ENCODE measurements around the gene HPCAL4. TPM values are rescaled to one million over a fixed set of nuclear protein-coding genes. Genes with fewer than 3 reads are reported as not detected.
A peak's percentile ranks its signal among the peaks of the same experiment; 100 is the strongest.

HPCAL4 gene
- total RNA-seq, 1 donor = under 0.01 TPM

DNA sequence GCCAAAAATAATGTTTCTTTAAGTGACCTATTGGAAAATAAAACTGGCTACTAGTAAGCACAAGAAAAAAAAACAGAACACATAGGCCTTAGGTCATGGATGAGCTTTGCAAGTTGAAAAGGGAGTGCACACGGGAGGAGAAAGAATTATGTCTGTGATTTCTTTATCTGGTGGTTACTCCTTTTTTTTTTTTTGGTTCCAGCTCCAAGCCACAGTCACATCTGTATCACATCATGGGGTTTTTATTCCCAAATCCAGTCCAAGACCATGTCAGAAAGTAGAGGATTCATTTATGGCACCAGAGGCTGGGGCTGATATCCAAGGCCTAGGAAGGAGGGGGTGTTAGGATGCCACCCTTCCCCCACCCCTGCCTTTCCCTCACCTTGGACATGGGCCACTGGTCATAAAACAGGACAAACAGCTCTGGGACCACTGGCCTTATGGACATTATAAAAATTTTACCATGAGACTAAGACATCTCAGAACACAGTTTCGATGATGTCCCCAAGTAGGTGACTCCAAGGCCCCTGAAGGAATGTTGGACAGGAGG is 41.5 kb downstream of the HPCAL4 start:
- TF ChIP-seq, protein P1, sequence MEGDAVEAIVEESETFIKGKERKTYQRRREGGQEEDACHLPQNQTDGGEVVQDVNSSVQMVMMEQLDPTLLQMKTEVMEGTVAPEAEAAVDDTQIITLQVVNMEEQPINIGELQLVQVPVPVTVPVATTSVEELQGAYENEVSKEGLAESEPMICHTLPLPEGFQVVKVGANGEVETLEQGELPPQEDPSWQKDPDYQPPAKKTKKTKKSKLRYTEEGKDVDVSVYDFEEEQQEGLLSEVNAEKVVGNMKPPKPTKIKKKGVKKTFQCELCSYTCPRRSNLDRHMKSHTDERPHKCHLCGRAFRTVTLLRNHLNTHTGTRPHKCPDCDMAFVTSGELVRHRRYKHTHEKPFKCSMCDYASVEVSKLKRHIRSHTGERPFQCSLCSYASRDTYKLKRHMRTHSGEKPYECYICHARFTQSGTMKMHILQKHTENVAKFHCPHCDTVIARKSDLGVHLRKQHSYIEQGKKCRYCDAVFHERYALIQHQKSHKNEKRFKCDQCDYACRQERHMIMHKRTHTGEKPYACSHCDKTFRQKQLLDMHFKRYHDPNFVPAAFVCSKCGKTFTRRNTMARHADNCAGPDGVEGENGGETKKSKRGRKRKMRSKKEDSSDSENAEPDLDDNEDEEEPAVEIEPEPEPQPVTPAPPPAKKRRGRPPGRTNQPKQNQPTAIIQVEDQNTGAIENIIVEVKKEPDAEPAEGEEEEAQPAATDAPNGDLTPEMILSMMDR (IDR thresholded peaks at IDR 0.05; ENCODE audit: insufficient read depth, low read length) = no peak
- H3K4me3 ChIP-seq (ENCODE audit: low read depth, low read length) = no peak overlapping the region
- no peak for DNase-seq (ENCODE audit: low read depth)

DNA sequence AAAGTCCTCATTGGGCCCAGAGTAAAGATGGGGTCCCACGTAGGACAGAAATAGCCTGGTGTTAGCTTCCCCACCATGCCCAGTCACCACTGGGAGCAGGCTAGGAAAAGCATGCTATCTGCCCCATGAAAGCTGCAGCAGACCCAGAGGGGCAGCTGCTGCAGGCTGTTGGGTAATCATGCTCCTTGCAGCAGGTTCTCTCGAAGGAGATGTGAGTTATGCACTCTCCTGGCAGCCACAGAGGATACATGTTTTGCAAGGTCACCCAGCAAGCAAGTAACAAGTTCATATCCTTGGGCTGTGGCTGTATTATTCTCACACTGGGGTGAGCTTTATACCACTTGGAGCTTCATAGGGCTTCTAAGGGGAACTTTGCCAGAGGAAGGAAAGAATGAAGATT is 42.7 kb downstream of the HPCAL4 start:
- H3K4me3 ChIP-seq (ENCODE audit: low read depth, low read length) = no peak overlapping the region
- DNase-seq (ENCODE audit: low read depth) = no peak
- TF ChIP-seq, protein P1 (IDR thresholded peaks at IDR 0.05; ENCODE audit: insufficient read depth, low read length) = no peak

GRCh38 chr1:39647247-39647646 is 44.0 kb downstream of the HPCAL4 start:
- H3K4me3 ChIP-seq (ENCODE audit: low read depth, low read length) = no peak overlapping the region
- no peak for DNase-seq (ENCODE audit: low read depth)
- TF ChIP-seq, protein P1 (IDR thresholded peaks at IDR 0.05; ENCODE audit: insufficient read depth, low read length) = no peak

DNA sequence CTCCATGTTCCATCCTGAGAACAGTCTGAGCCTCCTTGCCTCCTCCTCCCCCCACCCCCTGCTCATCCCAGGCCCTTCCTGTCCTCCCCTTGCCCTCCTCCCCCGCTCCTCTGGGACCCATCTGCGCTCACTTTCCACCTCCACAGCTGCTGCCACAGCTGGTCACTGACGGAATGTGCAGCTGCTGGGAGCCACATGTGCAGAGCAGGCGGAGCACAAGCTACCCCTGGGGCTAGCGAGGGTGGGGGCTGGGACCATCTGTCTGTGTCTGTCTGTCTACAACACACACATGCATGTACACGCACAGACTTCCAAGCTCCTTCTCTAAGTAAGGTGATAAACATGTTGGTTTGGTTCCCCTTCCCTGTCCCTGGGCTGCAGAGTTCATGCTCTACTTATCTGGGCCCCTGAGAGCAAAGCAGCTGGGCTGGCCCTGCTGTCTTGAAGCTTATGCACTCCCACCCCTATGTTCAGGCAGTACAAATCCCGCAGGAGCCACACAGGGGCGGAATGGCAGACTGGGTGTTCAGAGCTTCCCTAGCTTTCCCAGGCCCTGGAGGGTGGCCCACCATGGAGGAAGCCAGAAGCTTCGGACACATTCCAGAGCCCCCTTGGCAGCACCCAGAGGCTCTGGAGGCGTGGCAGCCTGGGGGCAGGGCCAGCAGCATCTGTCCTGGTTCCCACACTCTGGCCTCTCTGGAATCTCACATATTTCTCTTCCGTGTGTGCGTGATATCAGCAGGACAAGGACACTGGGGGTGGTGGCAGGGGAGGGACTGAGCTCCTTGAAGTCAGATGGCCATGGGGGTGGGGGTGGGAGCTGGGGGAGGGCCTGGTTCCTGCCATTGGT is 44.8 kb downstream of the HPCAL4 start:
- TF ChIP-seq, protein P1 (IDR thresholded peaks at IDR 0.05; ENCODE audit: insufficient read depth, low read length) = no peak
- peak; percentile 25 for DNase-seq (ENCODE audit: low read depth)
- no peak overlapping the region for H3K4me3 ChIP-seq (ENCODE audit: low read depth, low read length)

GRCh38 chr1:39645411-39646043 is 45.7 kb downstream of the HPCAL4 start:
- DNase-seq (ENCODE audit: low read depth) = no peak
- no peak overlapping the region for H3K4me3 ChIP-seq (ENCODE audit: low read depth, low read length)
- TF ChIP-seq, protein P1 (IDR thresholded peaks at IDR 0.05; ENCODE audit: insufficient read depth, low read length) = no peak

DNA sequence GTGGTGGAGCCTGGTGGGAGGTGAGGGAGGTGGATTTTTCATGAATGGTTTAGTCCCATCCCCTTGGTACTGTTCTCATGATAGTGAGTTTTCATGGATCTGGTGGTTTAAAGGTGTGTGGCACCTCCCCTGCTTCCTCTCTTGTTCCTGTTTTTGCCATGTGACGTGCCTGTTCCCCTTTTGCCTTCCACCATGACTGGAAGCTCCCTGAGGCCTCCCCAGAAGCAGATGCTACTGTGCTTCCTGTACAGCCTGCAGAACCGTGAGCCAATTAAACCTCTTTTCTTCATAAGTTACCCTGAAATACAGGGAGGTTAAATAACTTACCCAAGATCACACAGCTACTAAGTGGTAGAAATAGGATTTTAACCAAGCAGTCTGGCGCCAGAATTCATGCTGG is 47.5 kb downstream of the HPCAL4 start:
- H3K4me3 ChIP-seq (ENCODE audit: low read depth, low read length) = no peak overlapping the region
- TF ChIP-seq, protein P1 (IDR thresholded peaks at IDR 0.05; ENCODE audit: insufficient read depth, low read length) = no peak
- DNase-seq (ENCODE audit: low read depth) = no peak

All from fibroblast of the aortic adventitia (primary cell).